SK-N-SH (cell line): ENCODE measurements around the gene MAP2K5. TPM values are rescaled to one million over a fixed set of nuclear protein-coding genes. Genes with fewer than 3 reads are reported as not detected.
A peak's percentile ranks its signal among the peaks of the same experiment; 100 is the strongest.

ENCODE experiments used
- CTCF ChIA-PET: fragments of 300-600, 350-600 bp; formaldehyde crosslinking; extraction: SDS; loops from one replicate; lab custom pipeline; 2021; lab: Yijun Ruan, JAX
- POLR2A ChIA-PET: fragments of 350-600 bp; sonication (Branson Sonifier 250); formaldehyde crosslinking; extraction: SDS; loops from one replicate; lab custom pipeline; 2020; ENCODE audit warnings: antibody characterized with exemption, inconsistent platforms; lab: Yijun Ruan, JAX
- DNase-seq: peaks from one replicate; pipeline ENCODE4 v3.0.0; 2012
- H2AFZ ChIP-seq: fragments of 200-600 bp; sonication (generic); 2 replicates; pipeline ENCODE4 v1.8.1; 2016; ENCODE audit warnings: antibody characterized with exemption, mild to moderate bottlenecking, low read depth
- H3F3A ChIP-seq: fragments of 200-600 bp; sonication (generic); replicated peaks from 2 replicates; pipeline ENCODE3; 2016; ENCODE audit warnings: antibody characterized with exemption, mild to moderate bottlenecking; ENCODE audit not compliant: insufficient read depth
- H3K27ac ChIP-seq, 2 experiments: fragments of 200-500 bp in 1 of 2; fragments of 200-600 bp in 1 of 2; sonication (Bioruptor generic) in 1 of 2; sonication (generic), shearing (Covaris generic) in 1 of 2; 2 replicates each; pipeline versions ENCODE4 v1.5.1 to v1.6.1; 2014 to 2016; ENCODE audit warnings: low read depth in 2 of 2, inconsistent platforms in 1 of 2, low read length in 1 of 2, mild to moderate bottlenecking in 1 of 2, mixed read lengths in 1 of 2
- H3K27me3 ChIP-seq: fragments of 200-600 bp; sonication (generic), shearing (Covaris generic); 2 replicates; pipeline ENCODE4 v1.6.1; 2016; ENCODE audit warnings: mixed run types; ENCODE audit not compliant: insufficient read depth
- H3K36me3 ChIP-seq, 2 experiments: fragments of 200-500 bp in 1 of 2; fragments of 200-600 bp in 1 of 2; sonication (Bioruptor generic) in 1 of 2; sonication (generic) in 1 of 2; replicated peaks in 1 of 2; 2 replicates each; pipeline versions ENCODE3 to v1.5.1; 2014 to 2016; ENCODE audit warnings: low read length in 1 of 2, mild to moderate bottlenecking in 1 of 2; ENCODE audit not compliant: insufficient read depth in 2 of 2, control insufficient read depth in 1 of 2
- H3K4me1 ChIP-seq, 2 experiments: fragments of 200-500 bp in 1 of 2; fragments of 200-600 bp in 1 of 2; sonication (Bioruptor generic) in 1 of 2; sonication (generic), shearing (Covaris generic) in 1 of 2; 2 replicates each; pipeline versions ENCODE4 v1.5.1 to v1.6.1; 2014 to 2016; ENCODE audit warnings: low read depth in 1 of 2, low read length in 1 of 2, mixed run types in 1 of 2; ENCODE audit not compliant: insufficient read depth in 2 of 2, control insufficient read depth in 1 of 2
- H3K4me2 ChIP-seq: fragments of 200-600 bp; sonication (generic), shearing (Covaris generic); 2 replicates; pipeline ENCODE4 v1.6.1; 2017; ENCODE audit warnings: mixed run types
- H3K4me3 ChIP-seq, 2 experiments: fragments of 200-500 bp in 1 of 2; fragments of 200-600 bp in 1 of 2; sonication (Bioruptor generic) in 1 of 2; sonication (generic), shearing (Covaris generic) in 1 of 2; 2 replicates each; pipeline versions ENCODE4 v1.5.1 to v1.8.1; 2014 to 2016; ENCODE audit warnings: low read depth in 2 of 2, inconsistent platforms in 1 of 2, low read length in 1 of 2, mild to moderate bottlenecking in 1 of 2, mixed read lengths in 1 of 2, moderate library complexity in 1 of 2
- H3K79me2 ChIP-seq: fragments of 200-600 bp; sonication (generic); 2 replicates; pipeline ENCODE4 v1.8.1; 2017; ENCODE audit warnings: mild to moderate bottlenecking; ENCODE audit not compliant: insufficient read depth
- H3K9ac ChIP-seq: fragments of 200-600 bp; sonication (generic); 2 replicates; pipeline ENCODE4 v1.6.1; 2017; ENCODE audit warnings: mixed run types
- H3K9me2 ChIP-seq: fragments of 200-600 bp; sonication (generic); 2 replicates; pipeline ENCODE4 v1.6.1; 2017; ENCODE audit warnings: mixed run types
- H3K9me3 ChIP-seq: fragments of 200-600 bp; sonication (generic); 2 replicates; pipeline ENCODE4 v1.6.1; 2017; ENCODE audit warnings: mixed run types, mild to moderate bottlenecking, moderate library complexity
- H4K20me1 ChIP-seq: fragments of 200-600 bp; sonication (generic); 2 replicates; pipeline ENCODE4 v1.6.1; 2017; ENCODE audit warnings: mild to moderate bottlenecking, mixed run types; ENCODE audit not compliant: insufficient read depth
- GABPA ChIP-seq: IDR thresholded peaks from 2 replicates; pipeline ENCODE4 v1.4.0; 2012; ENCODE audit warnings: low read depth, mild to moderate bottlenecking
- MAX ChIP-seq: IDR thresholded peaks from 2 replicates; pipeline ENCODE4 v1.4.0; 2012; ENCODE audit warnings: low read depth
- MXI1 ChIP-seq: IDR thresholded peaks from 2 replicates; pipeline ENCODE4 v1.6.1; 2012; ENCODE audit warnings: mild to moderate bottlenecking, low read depth, low read length, improper control_type of control experiment
- NRF1 ChIP-seq: IDR thresholded peaks from 2 replicates; pipeline ENCODE4 v1.6.1; 2012; ENCODE audit warnings: low read depth, mild to moderate bottlenecking, low read length
- SIN3A ChIP-seq: IDR thresholded peaks from 2 replicates; pipeline ENCODE4 v1.6.1; 2012; ENCODE audit warnings: low read depth, mild to moderate bottlenecking, low read length, moderate library complexity, borderline replicate concordance
- TEAD4 ChIP-seq: IDR thresholded peaks from 2 replicates; pipeline ENCODE4 v1.4.0; 2012; ENCODE audit warnings: mild to moderate bottlenecking, borderline replicate concordance; ENCODE audit not compliant: insufficient read depth
- USF1 ChIP-seq: IDR thresholded peaks from 2 replicates; pipeline ENCODE4 v1.4.0; 2012; ENCODE audit warnings: low read depth, borderline replicate concordance
- YY1 ChIP-seq: IDR thresholded peaks from 2 replicates; pipeline ENCODE4 v1.4.0; 2012; ENCODE audit warnings: low read depth, mild to moderate bottlenecking
- WGBS: methylation state at CpG from one replicate; pipeline ENCODE4 v1.1.6; 2017; ENCODE audit warnings: low lambda C conversion rate; 5-methylcytosine and 5-hydroxymethylcytosine counted together
- polyA plus RNA-seq, 3 experiments: library from polyadenylated mRNA; depleted of rRNA; stranded (reverse); fragments of >200 nt; gene quantifications; 2 replicates each; pipeline ENCODE4 v1.2.3, GENCODE V29; 2012

Gene MAP2K5
- polyA plus RNA-seq, 1 of the 3 experiments (the other 2 are of a cell fraction), result 6.2 TPM

GRCh38 chr15:67836955-67837354, 294.5 kb downstream of the MAP2K5 start:
- peaks cover 0 to 21% of the 10 kb centered on the region in 2 experiments; a peak in 2 of 4 replicates for H3K4me1 ChIP-seq
- no peak for DNase-seq
- H4K20me1 ChIP-seq, result no peaks in the 10 kb centered on the region
- WGBS, result 40% methylated on average over 2 of the region's 2 CpGs
- H3K79me2 ChIP-seq, result no peaks in the 10 kb centered on the region
- no peak overlapping the region for H3K9ac ChIP-seq
- no peaks in the 10 kb centered on the region for H3K36me3 ChIP-seq
- H3K4me3 ChIP-seq, result no peak overlapping the region
- H3K27me3 ChIP-seq, result no peaks in the 10 kb centered on the region
- ChIA-PET POLR2A (no interaction called here), CTCF (interaction anchor here (1.0 to 9.4 kb wide), 11 partner anchors 13 to 890 kb away, joined by 3 to 123 read pairs (median 5); partner anchors contain the start of gene MAP2K5)
- no peak overlapping the region for H3K27ac ChIP-seq
- no peak overlapping the region for H3K4me2 ChIP-seq
- peaks cover 8% of the 10 kb centered on the region for H3F3A ChIP-seq
- H2AFZ ChIP-seq, result no peak overlapping the region
- TF ChIP-seq GABPA, result no peak
- H3K9me2 ChIP-seq, result no peaks in the 10 kb centered on the region
- no peaks in the 10 kb centered on the region for H3K9me3 ChIP-seq

GRCh38 chr15:67838789-67839332, 296.4 kb downstream of the MAP2K5 start:
- Histone ChIP-seq H3K4me3 (peak overlapping the region; percentile 73 to 97), H3K4me2 (peak overlapping the region; percentile 82), H3K9ac (peak overlapping the region; percentile 76; the same call in 1 of the 2 replicates), H3K9me3 (no peaks in the 10 kb centered on the region), H3K9me2 (no peaks in the 10 kb centered on the region), H3K79me2 (no peaks in the 10 kb centered on the region), H3K4me1 (peaks cover 0 to 13% of the 10 kb centered on the region in 2 experiments; a peak in 2 of 4 replicates), H3F3A (peaks cover 8% of the 10 kb centered on the region), H3K36me3 (no peaks in the 10 kb centered on the region), H4K20me1 (no peaks in the 10 kb centered on the region), H3K27ac (peak overlapping the region; percentile 83 to 90; a peak in 3 of 4 replicates), H2AFZ (peak overlapping the region; percentile 91), H3K27me3 (no peaks in the 10 kb centered on the region)
- DNase-seq, result peak; percentile 75
- 44% methylated on average over 24 of the region's 25 CpGs for WGBS
- POLR2A ChIA-PET, result interaction anchor here (0.6 kb wide), 1 partner anchor 121 kb away, joined by 3 read pairs; no protein-coding TSS in a partner anchor
- no peak for TF ChIP-seq YY1
- TF ChIP-seq NRF1, result no peak
- TF ChIP-seq MAX, result 0 out of 2 replicates have a peak, but pooled peaks have one; percentile 26
- CTCF ChIA-PET, result interaction anchor here (1.7 to 9.4 kb wide), 2 partner anchors 381 to 453 kb away, joined by 4 to 123 read pairs; no protein-coding TSS in a partner anchor

GRCh38 chr15:67839499-67839928, 297.0 kb downstream of the MAP2K5 start:
- no peaks in the 10 kb centered on the region for H3K9me2 ChIP-seq
- peaks cover 8% of the 10 kb centered on the region for H3F3A ChIP-seq
- H3K9me3 ChIP-seq, result no peaks in the 10 kb centered on the region
- TF ChIP-seq MXI1 (no peak), NRF1 (no peak), SIN3A (0 out of 2 replicates have a peak, but pooled peaks have one; percentile 24), MAX (no peak), USF1 (no peak), TEAD4 (no peak)
- no peaks in the 10 kb centered on the region for H4K20me1 ChIP-seq
- H3K36me3 ChIP-seq, result no peaks in the 10 kb centered on the region
- peak overlapping the region; percentile 82 for H3K4me2 ChIP-seq
- H3K9ac ChIP-seq, result peak overlapping the region; percentile 76
- H3K27me3 ChIP-seq, result no peaks in the 10 kb centered on the region
- WGBS, result 3% methylated on average over 12 of the region's 12 CpGs
- ChIA-PET CTCF (interaction anchor here (1.7 to 9.4 kb wide), 2 partner anchors 382 to 453 kb away, joined by 4 to 123 read pairs; no protein-coding TSS in a partner anchor), POLR2A (interaction anchor here (0.6 kb wide), 1 partner anchor 120 kb away, joined by 3 read pairs; no protein-coding TSS in a partner anchor)
- no peaks in the 10 kb centered on the region for H3K79me2 ChIP-seq
- H3K4me1 ChIP-seq, result peaks cover 0 to 12% of the 10 kb centered on the region in 2 experiments; a peak in 2 of 4 replicates
- peak overlapping the region; percentile 73 to 97 for H3K4me3 ChIP-seq
- peak; percentile 76 for DNase-seq
- H2AFZ ChIP-seq, result peak overlapping the region; percentile 91
- peak overlapping the region; percentile 83 to 90 for H3K27ac ChIP-seq
